Activated naive CD4-positive, alpha-beta T cell treated with anti-CD3 and anti-CD28 coated beads, Interleukin-2, amount 50 U/mL, for 72 hours (primary cell): ENCODE results near the gene PPP1CA. TPM values are rescaled to one million over a fixed set of nuclear protein-coding genes. Genes with fewer than 3 reads are reported as not detected.

Experiments used
- ATAC-seq, 2 donors: fragments of 150-1000 bp; cut with Tn5 transposase; 2 replicates each; pipeline ENCODE4 v1.10.0; 2021; ENCODE audit warnings: mild to moderate bottlenecking in 2 of 2, moderate library complexity in 2 of 2
- DNase-seq, 2 donors: peaks; one replicate each; pipeline ENCODE4 v3.0.0; 2021 to 2022; ENCODE audit warnings: low spot score in 2 of 2
- H3K27ac Mint-ChIP-seq, 2 donors: one replicate each; pipeline ENCODE4 v1.8.0; 2022; ENCODE audit warnings: mild to moderate bottlenecking in 2 of 2, mixed read lengths in 2 of 2
- H3K36me3 Mint-ChIP-seq, 2 donors: one replicate each; pipeline ENCODE4 v1.8.0; 2022; ENCODE audit warnings: mixed read lengths in 2 of 2
- H3K9me3 Mint-ChIP-seq, 2 donors: one replicate each; pipeline ENCODE4 v1.8.0; 2022; ENCODE audit warnings: mixed read lengths in 2 of 2
- total RNA-seq, 2 donors: library from RNA; stranded (reverse); gene quantifications; one replicate each; pipeline ENCODE4 v1.2.3, GENCODE V29; 2022

The PPP1CA gene
- total RNA-seq, 2 donors from 2014 or later = 238 to 253 TPM

- Mint-ChIP-seq H3K36me3 (peaks cover 20 to 35% of the 10 kb centered on the region in 2 donors), H3K9me3 (no peaks in the 10 kb centered on the region), H3K27ac (peak overlapping the region; percentile 79 to 92)
- ATAC-seq = peak in 1 of 2 donors; percentile 1
- DNase-seq = peak in 1 of 2 donors; percentile 67
Observed at GRCh38 chr11:67400251-67400941, 1.3 kb downstream of the PPP1CA start.

- no peak for ATAC-seq
- H3K9me3 Mint-ChIP-seq = no peaks in the 10 kb centered on the region
- H3K36me3 Mint-ChIP-seq = peaks cover 13 to 22% of the 10 kb centered on the region in 2 donors
- peak overlapping the region in 1 of 2 donors; percentile 72 for H3K27ac Mint-ChIP-seq
- peak in 1 of 2 donors; percentile 55 for DNase-seq
Observed at GRCh38 chr11:67398661-67399563, 2.7 kb downstream of the PPP1CA start.

DNA sequence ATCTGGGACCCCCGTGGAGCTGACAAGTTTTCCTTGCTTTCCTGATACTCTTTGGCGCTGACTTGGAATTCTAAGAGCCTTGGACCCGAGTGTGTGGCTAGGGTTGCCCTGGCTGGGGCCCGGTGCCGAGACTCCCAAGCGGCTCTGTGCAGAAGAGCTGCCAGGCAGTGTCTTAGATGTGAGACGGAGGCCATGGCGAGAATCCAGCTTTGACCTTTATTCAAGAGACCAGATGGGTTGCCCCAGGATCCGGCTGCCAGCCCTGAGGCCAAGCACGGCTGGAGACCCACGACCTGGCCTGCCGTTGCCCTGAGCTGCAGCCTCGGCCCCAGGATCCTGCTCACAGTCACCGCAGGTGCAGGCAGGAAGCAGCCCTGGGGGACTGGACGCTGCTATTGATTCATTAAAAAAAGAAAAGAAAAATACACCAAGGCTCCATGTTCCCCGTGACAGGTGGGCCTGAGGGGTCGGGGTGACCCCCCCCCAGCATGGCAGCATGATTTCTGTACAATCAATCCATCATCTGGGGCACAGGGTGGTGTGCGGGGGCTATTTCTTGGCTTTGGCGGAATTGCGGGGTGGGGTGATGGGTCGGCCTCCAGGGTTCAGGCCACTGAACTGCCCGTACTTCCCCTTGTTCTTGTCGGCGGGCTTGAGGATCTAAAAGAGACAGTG is 3.5 kb downstream of the PPP1CA start:
- H3K36me3 Mint-ChIP-seq = peaks cover 19 to 22% of the 10 kb centered on the region in 2 donors
- H3K9me3 Mint-ChIP-seq = no peaks in the 10 kb centered on the region

GRCh38 chr11:67397536-67397935 is 4.1 kb downstream of the PPP1CA start:
- Mint-ChIP-seq H3K27ac (peak overlapping the region; percentile 38 to 81), H3K36me3 (peaks cover 19 to 22% of the 10 kb centered on the region in 2 donors), H3K9me3 (no peaks in the 10 kb centered on the region)
- DNase-seq (peak in 1 of 2 donors; percentile 57), ATAC-seq (no peak)

More for the DNA sequence above, 3.5 kb downstream of the PPP1CA start:
- peak overlapping the region; percentile 38 to 81 for H3K27ac Mint-ChIP-seq
- DNase-seq (peak in 1 of 2 donors; percentile 53), ATAC-seq (no peak)

GRCh38 chr11:67396587-67397389 is 4.9 kb downstream of the PPP1CA start:
- peak overlapping the region; percentile 38 to 89 for H3K27ac Mint-ChIP-seq
- DNase-seq = peak in 1 of 2 donors; percentile 54
- no peak for ATAC-seq
- peaks cover 19 to 22% of the 10 kb centered on the region in 2 donors for H3K36me3 Mint-ChIP-seq
- no peaks in the 10 kb centered on the region for H3K9me3 Mint-ChIP-seq

GRCh38 chr11:67396259-67396581 is 5.4 kb downstream of the PPP1CA start:
- ATAC-seq = no peak
- Mint-ChIP-seq H3K9me3 (no peaks in the 10 kb centered on the region), H3K36me3 (peaks cover 19 to 22% of the 10 kb centered on the region in 2 donors), H3K27ac (peak overlapping the region; percentile 38 to 83)
- DNase-seq = no peak

- peak overlapping the region in 1 of 2 donors; percentile 38 for H3K27ac Mint-ChIP-seq
- ATAC-seq (no peak), DNase-seq (peak in 1 of 2 donors; percentile 54)
- H3K9me3 Mint-ChIP-seq = no peaks in the 10 kb centered on the region
- H3K36me3 Mint-ChIP-seq = peaks cover 15 to 21% of the 10 kb centered on the region in 2 donors
Observed at GRCh38 chr11:67395555-67396258, 6.0 kb downstream of the PPP1CA start.

DNA sequence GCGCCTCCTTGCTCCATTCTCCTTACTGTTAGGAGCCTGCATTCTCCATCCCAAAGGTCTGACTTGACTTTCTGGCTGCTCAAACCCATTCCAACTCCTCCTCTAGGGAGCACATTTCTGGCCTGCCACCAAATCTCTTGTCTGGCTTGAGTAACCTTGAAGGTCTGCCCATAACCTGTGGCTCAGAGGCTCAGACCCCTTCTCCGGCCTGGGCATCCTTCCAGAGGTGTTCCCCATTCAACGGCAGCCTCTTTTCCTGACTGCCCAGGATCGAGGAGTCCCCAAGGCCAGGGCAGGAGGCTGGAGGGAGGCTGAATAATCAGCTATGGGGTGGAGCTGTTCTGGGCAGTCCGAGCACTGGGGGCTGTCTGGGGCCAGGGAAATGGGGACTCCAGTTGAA is 7.7 kb downstream of the PPP1CA start:
- no peak overlapping the region for H3K27ac Mint-ChIP-seq
- DNase-seq = no peak
- H3K36me3 Mint-ChIP-seq = peaks cover 9 to 16% of the 10 kb centered on the region in 2 donors
- no peak for ATAC-seq
- H3K9me3 Mint-ChIP-seq = no peaks in the 10 kb centered on the region

- DNase-seq (no peak), ATAC-seq (no peak)
- peaks cover 9 to 16% of the 10 kb centered on the region in 2 donors for H3K36me3 Mint-ChIP-seq
- no peaks in the 10 kb centered on the region for H3K9me3 Mint-ChIP-seq
- H3K27ac Mint-ChIP-seq = no peak overlapping the region
Observed at GRCh38 chr11:67393437-67393836, 8.2 kb downstream of the PPP1CA start.

DNA sequence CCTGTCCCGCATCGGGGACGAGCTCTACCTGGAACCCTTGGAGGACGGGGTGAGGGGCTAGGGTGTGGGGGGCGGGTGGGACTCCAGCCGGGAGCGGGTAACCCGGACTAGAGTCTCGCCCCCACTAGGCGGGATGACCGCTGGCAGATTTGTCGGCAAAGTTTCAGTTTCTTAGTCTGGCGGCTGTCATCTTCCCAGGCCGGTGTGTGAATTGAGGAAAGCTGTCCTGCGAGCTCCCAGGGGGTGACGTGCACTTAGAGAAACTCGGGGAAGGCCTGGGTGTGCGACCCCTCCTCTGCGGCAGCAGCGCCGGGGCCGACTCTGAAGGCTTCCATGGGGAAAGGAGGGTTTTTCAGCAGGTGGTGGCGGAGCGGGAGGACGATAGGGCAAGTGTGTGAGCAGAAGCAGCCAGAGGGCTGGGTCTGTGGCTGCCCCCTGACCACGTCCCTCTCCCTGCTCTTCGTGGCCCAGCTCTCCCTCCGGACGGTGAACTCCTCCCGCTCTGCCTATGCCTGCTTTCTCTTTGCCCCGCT is 9.4 kb downstream of the PPP1CA start:
- H3K36me3 Mint-ChIP-seq = peaks cover 9 to 10% of the 10 kb centered on the region in 2 donors
- H3K9me3 Mint-ChIP-seq = no peaks in the 10 kb centered on the region
- H3K27ac Mint-ChIP-seq = peak overlapping the region; percentile 86 to 88
- ATAC-seq (no peak), DNase-seq (no peak)

- ATAC-seq (peak; percentile 84 to 88), DNase-seq (peak; percentile 89 to 94)
- Mint-ChIP-seq H3K36me3 (peaks cover 3 to 9% of the 10 kb centered on the region in 2 donors), H3K27ac (peak within 1 kb of the TSS; percentile 86 to 88), H3K9me3 (no peaks in the 10 kb centered on the region)
Observed at GRCh38 chr11:67391304-67392182, 10.1 kb downstream of the PPP1CA start, which contains the start of gene RAD9A. RAD9A (plus strand) TSS chr11:67391986; CDS start chr11:67392045, 59 bp downstream.

DNA sequence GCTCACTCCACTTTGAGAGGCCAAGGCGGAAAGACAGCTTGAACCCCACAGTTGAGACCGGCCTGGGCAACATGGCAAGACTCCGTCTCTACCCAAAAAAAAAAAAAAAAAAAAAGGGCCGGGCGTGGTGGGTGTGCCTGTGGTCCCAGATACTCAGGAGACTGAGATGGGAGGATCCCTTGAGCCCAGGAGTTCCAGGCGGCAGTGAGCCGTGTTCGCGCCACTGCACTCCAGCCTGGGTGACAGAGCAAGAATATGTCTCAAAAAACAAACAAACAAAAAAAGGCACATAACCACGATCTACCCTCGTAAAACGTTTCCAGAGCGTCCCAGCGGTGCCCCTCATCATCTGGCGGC is 10.7 kb downstream of the PPP1CA start:
- ATAC-seq = no peak
- peak overlapping the region; percentile 84 to 88 for H3K27ac Mint-ChIP-seq
- DNase-seq = no peak

DNA sequence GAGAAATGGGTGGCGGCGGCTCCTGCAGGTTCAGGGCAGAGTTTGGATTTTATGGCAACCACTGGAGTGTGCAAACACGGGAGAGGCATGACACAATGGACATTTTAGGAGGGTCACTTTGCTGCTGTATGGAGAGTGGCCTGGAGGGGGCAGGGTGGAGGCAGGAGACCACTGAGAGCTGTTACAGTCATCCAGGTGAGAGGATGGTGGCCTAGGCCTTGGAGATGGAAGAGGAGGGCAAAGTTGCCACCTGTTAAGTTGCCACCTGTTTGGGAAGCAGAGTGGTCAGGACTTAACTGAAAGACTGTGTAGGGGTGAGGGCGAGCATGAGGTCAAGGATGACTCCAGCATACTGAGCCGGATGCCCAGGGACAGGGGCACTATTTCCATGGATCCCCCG is 12.2 kb downstream of the PPP1CA start:
- DNase-seq = peak in 1 of 2 donors; percentile 62
- Mint-ChIP-seq H3K36me3 (peaks cover 0 to 9% of the 10 kb centered on the region in 2 donors), H3K9me3 (no peaks in the 10 kb centered on the region), H3K27ac (no peak overlapping the region)
- ATAC-seq = peak; percentile 43

More for the DNA sequence above, 10.7 kb downstream of the PPP1CA start:
- Mint-ChIP-seq H3K36me3 (peaks cover 0 to 9% of the 10 kb centered on the region in 2 donors), H3K9me3 (no peaks in the 10 kb centered on the region)

DNA sequence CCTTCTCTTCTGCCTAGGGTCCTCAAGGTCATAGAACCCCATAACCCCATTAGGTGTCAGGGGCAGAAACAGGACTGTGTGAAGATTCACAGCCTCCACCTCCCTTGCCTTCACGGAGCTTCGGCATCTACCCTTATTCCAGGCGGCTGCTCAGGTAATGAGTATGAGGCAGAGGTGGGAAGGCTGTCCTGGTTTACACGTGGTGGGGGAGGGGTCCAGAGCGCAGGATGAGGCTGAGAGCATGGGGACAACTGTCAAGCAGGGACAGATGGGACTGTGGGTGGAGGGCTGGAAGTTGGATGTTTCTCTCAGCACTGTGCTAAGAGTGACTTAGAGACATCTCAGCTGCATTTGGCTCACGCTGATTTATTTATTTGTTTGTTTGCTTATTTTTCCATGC is 14.1 kb downstream of the PPP1CA start:
- no peaks in the 10 kb centered on the region for H3K9me3 Mint-ChIP-seq
- DNase-seq (no peak), ATAC-seq (no peak)
- H3K27ac Mint-ChIP-seq = no peak overlapping the region
- no peaks in the 10 kb centered on the region for H3K36me3 Mint-ChIP-seq
